ENCODE measurements around the gene SCN8A.

SCN8A gene

DNA sequence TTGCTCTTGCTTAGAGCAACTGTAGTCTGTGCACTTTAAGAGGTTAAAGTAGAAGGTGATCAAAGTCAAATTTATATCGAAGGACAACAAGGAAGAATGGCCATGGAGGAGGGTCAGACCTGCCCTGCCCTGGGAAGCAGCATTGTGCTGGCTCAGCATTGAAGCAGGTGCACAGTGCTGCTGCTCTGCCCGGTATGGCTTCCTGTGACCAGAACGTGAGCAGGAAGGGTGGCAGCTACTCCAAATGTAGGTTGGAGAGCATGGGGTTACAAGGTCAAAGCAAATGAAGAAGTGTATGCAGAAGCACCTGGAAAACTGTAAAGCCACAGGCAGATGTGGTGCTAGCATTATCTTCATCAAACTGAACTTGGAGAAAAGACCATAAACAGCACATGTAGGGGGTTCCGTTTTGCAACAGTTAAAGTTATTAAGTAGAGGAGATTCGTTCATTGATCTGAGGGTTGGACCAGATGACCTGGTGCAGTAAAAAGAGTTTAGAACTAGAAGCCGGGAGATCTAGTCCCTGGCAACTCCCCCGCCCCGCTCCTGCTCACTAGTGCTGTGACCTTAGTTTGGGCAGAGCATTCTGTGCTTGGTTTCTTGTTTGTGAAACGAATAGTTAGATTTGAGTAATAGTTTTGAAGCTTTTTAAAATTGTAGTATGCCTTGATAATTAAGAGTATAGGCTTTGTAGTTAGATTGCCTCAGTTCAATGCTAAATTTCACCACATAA lies 84.2 kb downstream of the SCN8A start:
- DNase-seq, result no peak

DNA sequence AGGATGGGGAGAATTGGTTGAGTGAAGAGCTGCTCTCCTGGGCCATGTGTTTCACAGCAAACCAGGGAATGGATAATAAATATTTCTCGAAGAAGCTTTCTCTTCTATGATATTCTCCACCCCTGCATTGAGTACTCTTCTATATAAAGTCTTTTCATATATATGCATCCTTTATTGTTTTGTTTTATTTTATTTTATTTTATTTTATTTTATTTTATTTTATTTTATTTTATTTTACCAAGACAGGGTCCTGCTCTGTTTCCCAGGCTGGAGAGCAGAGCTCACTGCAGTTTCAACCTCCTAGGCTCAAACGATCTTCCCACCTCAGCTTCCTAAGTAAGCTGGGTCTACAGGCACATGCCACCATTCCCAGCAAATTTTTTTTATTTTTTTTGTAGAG lies 85.8 kb downstream of the SCN8A start:
- DNase-seq, result no peak

DNA sequence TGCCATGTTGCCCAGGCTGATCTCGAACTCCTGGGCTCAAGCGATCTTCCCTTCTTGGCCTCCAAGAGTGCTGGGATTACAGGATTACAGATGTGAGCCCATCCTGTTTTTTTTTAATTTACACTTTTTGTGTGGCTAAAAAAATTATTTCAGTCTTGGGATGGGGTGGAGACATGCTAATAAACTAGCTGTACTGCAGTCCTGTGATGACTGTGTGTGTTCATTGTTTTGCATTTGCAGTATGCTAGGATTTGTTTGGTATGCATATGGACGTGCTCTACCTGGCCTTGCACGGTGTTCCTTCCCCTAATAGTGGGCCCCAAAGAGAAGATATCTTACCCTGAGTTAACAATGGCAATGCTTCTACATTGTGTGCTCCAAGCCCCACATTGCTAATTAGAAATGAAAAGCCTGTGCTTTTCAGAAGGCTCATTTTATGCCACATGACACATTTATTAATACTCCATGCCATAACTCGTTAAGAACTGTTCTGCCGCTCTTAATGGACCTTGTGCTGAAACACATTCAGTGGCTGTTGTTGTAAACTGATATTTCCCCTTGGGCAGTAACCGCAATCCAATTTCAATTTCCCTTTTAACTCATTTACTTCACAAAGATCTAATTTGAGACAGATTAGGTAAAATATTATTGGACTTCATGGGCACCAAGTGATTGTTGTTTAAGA lies 86.4 kb downstream of the SCN8A start:
- DNase-seq, result no peak

DNA sequence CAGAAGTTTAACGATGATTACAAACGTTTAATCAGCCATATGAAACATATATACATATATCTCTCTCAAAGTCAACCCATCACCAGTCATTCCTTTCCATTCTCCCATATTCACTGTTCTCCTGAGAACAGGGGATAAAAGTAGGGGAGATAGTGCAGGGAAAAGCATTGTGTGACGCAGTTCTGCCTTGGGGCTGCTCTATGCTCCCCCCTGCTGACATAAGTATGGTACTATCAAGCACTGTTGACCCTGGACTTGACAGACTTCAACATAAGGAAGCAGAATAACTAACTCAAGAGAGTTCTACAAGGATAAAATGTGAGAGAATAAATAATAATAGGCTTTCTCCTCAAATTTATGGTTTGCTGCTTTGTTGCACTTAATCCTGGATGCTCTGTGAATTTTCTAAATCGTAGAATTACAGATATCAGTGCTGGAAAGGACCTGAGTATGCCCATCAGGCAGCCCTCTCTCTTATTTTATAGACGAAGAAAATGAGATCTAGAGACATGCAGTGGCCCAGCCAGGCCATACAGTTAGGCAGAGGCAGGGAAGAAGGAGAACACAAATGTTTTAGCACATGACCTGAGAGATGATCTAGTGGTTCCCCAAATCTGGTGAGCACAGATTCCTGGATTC lies 87.2 kb downstream of the SCN8A start:
- DNase-seq, result peak in 1 of 2 donors; percentile 39

DNA sequence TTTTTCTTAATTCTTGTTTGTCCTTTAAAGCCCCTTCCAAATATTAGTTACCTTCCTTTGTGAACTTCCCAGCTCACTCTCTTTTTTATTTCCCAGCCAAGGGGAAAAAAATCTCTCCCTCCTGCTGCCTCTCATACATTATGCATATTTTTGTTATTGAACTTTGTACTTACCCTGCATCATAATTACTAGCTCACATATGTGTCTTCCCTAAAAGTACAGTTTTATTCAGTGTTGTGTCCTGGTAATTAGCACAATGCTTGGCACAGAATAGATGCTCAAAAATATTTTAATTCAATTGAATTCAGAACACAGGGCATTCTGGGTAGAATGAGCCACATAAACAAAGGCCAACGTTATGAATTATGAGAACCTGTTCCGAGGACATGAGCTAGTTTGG lies 91.9 kb downstream of the SCN8A start:
- DNase-seq, result no peak

DNA sequence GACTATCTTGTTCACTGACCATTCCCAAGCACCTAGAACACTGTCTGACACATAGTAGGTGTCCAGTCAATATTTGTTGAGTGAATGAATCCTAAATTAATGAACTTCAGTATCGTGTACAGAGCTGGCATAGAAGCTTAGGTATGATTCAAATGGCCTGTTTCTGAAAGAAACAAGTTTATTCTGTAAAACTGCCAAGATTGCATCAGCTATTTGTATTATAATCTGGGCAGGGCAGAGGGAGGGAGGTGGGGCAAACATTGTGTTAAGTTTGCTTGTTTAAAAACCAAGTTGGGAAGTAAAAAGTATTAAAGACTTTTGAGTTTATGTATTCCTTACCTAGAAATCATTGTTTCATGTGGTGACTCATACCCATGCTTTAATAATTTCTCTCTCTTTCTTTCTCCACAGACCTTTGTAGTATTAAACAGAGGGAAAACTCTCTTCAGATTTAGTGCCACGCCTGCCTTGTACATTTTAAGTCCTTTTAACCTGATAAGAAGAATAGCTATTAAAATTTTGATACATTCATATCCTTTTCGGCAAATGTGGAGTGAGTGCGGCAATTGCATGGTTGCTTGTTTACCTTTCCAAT lies 92.8 kb downstream of the SCN8A start:
- no peak for DNase-seq

DNA sequence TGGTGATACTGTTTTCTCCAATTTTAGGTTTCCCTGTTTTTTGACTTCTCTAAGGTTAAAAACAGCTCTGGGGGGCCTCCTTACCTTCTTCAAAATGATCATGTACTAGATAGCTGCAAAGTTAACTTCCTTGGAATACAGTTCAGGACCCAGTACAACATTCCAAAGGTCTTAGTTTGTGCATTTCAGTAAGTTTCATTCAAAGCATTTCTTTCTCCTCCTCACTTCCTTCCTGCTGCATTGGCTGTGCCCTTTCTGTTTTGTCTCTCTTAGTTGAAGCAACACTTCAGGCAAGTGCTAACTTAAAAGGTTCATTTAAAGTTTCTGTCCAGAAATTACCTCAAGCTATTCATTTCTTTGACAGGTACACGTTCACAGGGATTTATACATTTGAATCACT lies 95.7 kb downstream of the SCN8A start:
- no peak for DNase-seq

DNA sequence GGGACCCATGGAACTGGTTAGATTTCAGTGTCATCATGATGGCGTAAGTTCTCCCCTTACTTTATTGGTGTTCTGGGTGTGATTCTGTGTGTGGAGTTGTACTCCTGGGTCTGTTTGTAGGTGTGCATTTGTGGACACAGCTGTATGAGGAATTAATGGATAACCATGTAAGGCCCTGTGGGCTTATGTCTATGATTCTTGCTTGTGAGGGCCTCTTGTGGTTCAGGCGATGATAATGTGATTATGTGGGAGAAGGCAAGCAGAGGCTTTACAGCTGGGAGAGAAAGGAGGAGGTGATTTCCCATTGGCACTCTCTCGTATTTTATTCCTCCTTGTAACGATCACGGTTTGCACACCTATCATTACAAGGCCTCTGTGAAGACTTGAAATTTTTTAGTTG lies 96.1 kb downstream of the SCN8A start:
- no peak for DNase-seq

DNA sequence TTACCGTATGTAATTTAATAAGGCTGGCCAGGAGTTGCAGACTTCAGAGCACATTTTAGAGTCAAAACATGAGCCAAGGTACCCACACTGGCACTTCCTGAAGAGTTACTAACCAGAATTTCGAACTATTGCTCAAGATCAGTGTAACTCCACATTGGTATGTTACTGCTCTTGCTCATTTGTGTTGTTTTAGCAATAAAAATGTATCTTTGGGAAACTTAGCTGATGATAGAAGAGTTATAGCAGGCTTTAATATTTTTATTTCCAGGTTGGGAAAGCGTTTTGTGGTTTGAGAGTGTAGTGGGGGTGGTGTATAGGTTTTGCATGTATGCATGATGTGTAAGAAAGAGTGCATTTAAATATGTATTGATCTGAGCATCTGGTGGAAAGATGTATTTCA lies 96.6 kb downstream of the SCN8A start:
- no peak for DNase-seq

DNA sequence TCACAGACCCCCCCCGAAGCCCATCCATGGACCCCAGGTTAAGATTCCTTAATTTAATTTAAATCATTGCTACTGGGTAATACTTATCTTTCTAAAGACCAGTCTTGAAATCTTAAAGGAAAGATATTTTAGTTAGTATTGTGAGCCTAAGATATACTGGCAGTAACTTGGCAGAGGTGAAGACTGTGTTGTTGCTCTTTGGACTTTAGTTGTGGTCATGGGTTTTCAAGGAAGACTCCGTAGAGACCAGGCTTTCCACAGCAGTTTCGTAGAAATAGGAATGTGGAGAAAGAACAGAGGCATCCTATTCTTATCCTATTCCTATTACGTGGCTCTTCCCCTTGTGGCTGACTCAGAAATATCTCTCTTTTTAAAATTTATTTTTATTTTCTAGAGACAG lies 99.0 kb downstream of the SCN8A start:
- no peak for DNase-seq

DNA sequence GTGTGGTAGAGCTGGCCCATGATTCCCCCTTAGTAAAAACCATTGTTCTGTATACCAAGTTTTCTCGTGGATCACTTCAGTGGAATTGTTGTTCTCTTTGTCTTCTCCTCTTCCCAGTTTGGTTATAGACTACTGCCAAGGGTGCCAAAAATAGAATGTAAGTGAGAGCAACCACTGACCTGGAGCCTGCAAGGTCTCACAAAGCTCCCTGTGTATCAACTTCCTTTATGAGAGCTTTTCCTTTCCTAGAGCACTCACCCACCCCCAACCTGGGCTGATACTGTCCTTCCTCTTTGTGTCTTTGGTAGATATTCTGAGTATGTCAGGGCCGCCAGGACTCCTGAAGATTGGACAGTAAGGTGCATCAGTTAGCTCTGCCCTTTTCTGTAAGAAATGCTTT lies 101.0 kb downstream of the SCN8A start:
- no peak for DNase-seq

DNA sequence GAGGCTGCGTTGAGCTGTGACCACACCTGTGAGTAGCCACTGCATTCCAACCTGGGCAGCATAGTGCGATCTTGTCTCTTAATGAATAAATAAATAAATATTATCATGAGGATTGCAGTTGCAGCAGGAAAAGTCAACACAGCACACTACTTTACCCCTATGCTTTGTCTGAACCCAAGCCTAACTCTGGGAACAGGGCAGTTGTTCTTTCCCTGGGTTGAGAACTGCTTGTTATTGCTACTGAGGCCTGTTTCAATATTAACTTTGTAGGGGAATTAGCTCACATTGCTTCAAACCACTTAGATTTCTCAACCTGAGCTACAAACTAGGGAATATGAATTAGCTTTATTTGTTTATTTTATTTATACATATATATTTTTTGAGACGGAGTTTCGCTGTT lies 102.5 kb downstream of the SCN8A start:
- DNase-seq, result no peak

DNA sequence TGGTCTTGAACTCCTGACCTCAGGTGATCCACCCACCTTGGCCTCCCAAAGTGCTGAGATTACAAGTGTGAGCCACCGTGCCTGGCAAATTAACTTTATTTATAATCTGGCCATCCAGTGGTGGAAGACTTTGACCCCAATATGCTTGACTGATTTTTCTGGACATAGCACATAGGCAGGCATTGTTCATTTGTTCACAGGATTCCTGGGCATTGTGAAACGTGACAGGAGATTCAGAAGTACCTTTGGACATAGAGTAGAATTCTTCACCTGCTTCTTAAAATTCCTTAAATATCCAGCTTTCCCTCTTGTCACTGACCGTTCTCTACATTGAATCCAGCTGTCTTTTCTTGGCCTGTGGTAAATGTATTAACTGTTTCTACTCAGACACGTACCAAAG lies 103.1 kb downstream of the SCN8A start:
- no peak for DNase-seq

DNA sequence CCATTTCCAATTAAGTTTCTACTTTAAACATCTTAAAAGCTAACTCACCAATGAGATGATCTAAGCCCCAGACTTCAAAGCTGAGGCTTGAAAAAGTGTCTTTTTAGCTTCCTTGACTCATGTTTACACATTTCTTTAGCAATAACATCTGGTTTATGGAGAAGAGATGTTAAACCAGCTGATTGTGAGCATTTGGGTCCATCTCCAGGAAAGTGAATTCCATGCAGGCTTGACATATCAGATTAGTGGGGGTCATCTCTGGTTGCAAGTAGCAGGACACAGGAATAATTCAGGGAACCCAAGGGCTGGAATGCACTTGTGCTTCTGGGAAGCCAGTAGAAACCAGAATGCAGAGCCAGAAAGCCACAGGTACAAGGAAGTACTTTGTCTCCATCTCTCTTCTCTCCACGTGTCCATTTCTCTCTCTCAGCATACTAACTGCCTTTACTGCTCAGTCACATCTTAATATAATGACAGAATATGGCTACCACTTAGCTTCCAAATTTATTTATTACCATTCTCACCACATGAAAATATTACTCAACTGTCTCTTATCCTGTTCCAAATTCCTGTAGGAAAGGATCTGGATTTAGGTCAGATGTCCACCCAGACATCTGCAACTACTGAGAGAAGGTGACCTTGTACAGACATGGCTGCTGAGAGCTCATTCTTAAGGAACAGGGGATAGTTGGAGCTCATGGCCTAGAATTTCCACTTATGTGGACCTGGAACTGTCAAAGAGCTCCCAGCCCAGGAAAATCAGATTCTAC lies 104.4 kb downstream of the SCN8A start:
- DNase-seq, result no peak

DNA sequence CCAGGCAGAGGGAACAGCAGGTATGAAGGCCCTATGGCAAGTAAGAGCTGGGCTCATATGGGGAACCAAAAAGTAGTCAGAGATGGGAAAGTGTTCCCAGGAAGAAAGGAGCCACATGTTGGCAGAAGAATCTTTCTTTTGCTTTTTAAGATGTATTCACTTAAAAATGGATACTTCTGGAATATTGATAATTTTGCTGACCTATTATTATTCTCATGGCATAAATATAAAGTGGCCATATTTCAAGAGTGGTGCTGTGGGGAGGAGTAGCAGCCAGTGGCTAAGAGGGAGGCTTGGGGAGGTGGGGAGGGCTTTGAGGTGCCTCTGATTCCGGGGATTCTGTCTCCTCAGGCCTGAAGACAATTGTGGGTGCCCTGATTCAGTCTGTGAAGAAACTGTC lies 108.2 kb downstream of the SCN8A start:
- no peak for DNase-seq

DNA sequence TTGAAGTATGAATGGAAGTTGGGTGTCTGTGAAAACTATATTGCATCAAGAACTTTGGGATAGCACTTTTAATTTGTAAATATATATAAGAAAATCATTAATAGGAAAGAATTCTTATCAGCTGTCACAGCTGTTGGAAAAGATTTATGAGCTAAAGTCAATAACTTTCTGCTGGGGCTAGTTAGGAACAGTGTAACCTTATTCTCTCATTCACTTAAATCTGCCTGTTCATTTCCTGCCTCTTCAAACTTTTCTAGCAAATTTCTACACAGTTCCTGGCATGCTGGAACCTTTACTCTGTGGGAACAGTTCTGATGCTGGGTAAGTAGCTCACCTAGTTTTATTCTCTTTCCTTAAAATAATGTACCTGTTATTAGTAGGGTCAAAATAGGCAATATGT lies 109.9 kb downstream of the SCN8A start:
- no peak for DNase-seq

DNA sequence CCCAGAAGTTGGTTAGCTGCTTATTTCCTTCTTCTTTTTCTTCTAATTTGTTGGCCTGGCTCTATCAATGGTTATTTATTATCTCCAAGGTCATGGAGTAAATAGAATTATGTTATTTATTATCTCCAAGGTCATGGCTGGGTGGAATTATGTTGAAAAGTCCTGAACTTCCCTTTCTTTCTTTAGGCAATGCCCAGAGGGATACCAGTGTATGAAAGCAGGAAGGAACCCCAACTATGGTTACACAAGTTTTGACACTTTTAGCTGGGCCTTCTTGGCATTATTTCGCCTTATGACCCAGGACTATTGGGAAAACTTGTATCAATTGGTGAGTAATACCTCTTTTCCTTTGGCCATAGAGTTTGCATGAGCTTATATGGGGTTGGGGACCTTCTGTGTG lies 111.6 kb downstream of the SCN8A start:
- DNase-seq, result no peak

DNA sequence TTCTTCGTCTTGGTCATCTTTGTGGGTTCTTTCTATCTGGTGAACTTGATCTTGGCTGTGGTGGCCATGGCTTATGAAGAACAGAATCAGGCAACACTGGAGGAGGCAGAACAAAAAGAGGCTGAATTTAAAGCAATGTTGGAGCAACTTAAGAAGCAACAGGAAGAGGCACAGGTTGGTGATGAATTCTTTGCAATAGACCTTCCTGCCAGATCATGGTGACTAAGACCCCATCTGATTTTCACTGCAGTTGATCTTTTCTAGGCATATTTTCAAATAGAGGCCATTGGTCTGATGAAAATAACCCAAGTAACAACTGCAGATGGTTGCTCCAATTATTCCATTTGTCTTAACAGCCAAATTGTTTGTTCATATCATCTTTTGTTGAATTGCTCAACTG lies 114.4 kb downstream of the SCN8A start:
- DNase-seq, result no peak

DNA sequence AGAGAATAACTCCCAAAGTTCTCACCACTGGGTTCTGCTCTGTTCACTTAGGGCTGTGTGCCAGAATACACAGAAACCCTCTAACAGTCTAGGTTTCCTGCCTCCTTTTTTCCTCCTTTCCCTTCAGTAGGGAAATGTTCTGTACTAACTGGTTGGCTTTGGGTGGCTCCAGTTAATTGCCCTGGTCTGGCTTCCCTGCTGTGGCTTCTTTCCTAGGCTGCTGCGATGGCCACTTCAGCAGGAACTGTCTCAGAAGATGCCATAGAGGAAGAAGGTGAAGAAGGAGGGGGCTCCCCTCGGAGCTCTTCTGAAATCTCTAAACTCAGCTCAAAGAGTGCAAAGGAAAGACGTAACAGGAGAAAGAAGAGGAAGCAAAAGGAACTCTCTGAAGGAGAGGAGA lies 115.2 kb downstream of the SCN8A start:
- DNase-seq, result no peak

DNA sequence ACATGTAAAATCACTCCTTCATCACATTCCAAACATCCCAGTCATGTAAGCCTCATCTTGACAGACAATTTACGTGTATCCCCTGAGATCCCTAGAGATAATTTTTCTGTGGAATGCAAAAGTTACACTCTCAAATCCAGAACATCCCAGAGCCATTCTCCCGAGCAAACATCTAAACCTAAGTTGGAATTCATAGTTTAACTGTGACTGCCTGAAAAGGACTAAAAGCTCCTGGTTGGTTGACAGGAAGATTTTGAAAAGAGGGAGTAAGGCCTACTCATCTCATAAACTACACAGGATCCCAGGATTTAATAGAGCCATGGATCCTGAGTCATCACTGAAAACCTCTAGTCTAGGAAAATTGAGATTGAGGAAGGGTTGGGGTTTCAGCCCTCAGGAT lies 123.6 kb downstream of the SCN8A start:
- no peak for DNase-seq

DNA sequence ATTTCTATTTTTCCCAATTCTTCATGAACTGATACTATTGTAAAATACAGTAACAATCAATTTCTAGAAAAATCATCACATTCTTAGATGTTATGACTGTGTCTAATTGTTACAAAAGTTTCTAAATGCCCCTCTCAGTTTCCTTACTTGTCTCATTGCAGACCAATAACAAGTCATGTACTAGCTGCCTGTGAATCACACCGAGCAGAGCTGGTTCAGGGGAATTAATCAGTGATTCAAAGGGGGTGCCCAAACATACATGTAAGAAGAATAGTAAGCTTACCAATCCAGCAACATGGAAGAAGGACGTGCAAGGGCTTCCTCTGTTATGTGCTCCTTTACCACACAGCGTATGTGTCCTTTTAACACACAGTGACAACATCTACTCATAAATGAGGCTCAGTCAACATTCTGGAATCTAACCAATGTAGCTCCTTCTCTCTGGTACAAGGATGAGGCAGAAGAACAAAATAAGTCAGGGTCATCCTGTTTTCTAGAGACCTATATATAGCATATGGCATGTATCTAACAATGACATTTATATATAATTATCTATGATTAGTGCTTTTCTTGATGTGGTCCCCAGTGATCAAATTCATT lies 126.4 kb downstream of the SCN8A start:
- DNase-seq, result no peak

DNA sequence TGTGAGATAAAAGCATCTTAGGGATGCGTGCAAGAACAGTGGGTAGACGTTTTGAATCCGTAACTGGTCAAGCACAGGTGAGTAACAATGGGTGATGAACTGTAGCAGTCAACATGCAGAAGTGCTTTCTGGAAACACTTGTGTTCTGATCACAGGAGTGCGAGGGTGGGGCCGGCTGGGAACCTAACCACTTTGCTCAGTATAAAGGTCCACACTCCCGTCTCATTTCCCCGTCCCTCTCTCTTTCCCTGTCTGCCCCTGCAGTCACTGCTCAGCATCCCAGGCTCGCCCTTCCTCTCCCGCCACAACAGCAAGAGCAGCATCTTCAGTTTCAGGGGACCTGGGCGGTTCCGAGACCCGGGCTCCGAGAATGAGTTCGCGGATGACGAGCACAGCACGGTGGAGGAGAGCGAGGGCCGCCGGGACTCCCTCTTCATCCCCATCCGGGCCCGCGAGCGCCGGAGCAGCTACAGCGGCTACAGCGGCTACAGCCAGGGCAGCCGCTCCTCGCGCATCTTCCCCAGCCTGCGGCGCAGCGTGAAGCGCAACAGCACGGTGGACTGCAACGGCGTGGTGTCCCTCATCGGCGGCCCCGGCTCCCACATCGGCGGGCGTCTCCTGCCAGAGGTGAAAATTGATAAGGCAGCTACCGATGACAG lies 130.4 kb downstream of the SCN8A start:
- peak; percentile 5 to 20 for DNase-seq

Data from CD4-positive, alpha-beta T cell treated with Interferon alpha-2 for 1 hour (primary cell).